Right hindlimb (tissue), 1 donor: ENCODE results near the gene B4GALNT4.
"Not testable (repeated sequence)": the region's sequence is repeated elsewhere in the genome, so short reads cannot be mapped to it uniquely, and the experiment has no call there.

Experiments
- DNase-seq: peaks from one replicate; pipeline ENCODE4 v3.0.0-alpha.2; 2018

Gene B4GALNT4

GRCh38 chr11:409600-410483 lies 40.5 kb downstream of the B4GALNT4 start:
- DNase-seq: no peak

- not testable (repeated sequence) for DNase-seq
Observed at GRCh38 chr11:410711-411110, 41.4 kb downstream of the B4GALNT4 start.

GRCh38 chr11:411520-411919 lies 42.2 kb downstream of the B4GALNT4 start:
- DNase-seq: not testable (repeated sequence)

DNA sequence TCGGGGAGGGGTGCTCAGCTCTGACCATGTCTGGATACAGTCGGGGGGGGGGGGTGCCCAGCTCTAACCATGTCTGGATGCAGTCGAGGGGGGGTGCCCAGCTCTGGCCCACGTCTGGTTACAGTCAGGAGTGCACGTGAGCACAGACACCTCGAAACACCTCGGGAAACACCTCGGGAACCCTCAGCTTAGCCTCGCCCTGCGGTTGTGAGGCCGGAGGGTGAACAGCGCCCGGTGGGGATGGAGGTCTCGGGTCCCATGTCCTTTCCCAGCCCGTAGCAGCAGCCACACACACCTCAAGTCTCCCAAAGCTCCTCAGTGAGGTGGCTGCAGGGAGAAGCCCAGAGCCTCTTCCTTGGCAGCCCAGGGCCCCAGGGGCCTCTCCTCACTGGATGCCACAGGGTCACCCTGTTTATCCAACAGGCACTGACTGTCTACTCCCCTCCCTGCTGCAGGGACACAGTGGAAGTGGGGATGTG lies 43.4 kb downstream of the B4GALNT4 start:
- no peak for DNase-seq

DNA sequence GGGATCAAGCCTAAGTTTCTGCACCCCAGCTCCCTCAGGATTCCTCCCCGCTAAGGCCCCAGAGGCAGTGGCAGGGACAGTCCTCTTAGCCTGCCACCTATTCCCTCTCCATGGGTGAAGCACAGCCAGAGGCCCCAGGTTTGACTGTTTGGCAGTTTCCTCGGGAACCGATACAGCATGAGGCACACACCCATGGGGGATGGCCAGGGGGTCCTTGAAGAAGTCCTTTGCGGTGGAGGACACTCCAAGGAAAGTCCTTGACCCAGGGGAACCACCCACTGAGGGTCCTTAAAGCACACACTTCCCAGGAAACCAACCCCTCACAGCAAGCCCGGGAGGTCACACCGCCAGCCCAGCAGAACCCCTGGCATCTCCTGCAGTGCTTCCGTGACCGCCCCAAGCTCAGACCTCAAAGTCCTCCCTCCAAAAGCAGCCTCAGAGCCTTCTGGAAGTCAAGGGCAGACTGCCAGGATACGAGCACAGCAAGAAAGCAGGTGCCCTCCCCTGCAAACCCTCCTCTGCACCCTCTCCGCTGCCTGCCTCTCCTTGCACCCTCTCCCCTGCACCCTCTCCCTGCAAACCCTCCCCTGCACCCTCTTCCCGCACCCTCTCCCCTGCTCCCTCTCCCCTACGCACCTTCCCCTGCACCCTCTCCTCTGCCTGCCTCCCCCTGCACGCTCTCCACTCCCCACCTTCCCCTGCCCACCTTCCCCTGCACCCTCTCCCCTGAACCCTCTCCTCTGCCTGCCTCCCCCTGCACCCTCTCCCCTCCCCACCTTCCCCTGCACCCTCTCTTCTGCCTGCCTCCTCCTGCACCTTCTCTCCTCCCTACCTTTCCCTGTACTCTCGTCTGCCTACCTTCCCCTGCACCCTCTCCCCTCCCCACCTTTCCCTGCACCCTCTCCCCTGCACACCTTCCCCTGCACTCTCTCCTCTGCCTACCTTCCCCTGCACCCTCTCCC lies 44.1 kb downstream of the B4GALNT4 start:
- DNase-seq: no peak

DNA sequence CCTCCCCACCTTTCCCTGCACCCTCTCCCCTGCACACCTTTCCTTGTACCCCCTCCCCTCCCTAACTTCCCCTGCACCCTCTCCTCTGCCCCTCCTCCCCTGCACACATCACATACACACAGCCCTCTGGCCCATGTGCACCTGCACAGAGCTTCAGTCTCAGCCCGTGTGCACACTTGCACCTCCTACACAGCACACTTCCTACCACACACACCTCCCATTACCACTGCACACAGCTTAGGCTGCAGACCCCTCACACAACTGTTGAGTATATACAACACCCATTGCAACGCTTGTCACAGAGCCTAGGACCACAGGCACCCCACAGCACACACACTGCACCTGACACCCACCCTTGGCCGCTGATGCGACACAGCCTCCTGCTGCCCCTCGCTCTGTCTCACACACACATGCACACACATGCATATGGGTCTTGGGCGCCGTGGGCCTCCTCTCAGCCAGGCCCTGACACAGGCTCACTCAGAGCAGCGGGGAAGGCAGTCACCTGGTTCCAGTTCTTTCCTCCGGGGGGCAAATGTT lies 45.1 kb downstream of the B4GALNT4 start:
- no peak for DNase-seq

- no peak for DNase-seq
Observed at GRCh38 chr11:415640-416041, 46.3 kb downstream of the B4GALNT4 start.

GRCh38 chr11:416051-416756 lies 46.9 kb downstream of the B4GALNT4 start:
- DNase-seq: no peak

DNA sequence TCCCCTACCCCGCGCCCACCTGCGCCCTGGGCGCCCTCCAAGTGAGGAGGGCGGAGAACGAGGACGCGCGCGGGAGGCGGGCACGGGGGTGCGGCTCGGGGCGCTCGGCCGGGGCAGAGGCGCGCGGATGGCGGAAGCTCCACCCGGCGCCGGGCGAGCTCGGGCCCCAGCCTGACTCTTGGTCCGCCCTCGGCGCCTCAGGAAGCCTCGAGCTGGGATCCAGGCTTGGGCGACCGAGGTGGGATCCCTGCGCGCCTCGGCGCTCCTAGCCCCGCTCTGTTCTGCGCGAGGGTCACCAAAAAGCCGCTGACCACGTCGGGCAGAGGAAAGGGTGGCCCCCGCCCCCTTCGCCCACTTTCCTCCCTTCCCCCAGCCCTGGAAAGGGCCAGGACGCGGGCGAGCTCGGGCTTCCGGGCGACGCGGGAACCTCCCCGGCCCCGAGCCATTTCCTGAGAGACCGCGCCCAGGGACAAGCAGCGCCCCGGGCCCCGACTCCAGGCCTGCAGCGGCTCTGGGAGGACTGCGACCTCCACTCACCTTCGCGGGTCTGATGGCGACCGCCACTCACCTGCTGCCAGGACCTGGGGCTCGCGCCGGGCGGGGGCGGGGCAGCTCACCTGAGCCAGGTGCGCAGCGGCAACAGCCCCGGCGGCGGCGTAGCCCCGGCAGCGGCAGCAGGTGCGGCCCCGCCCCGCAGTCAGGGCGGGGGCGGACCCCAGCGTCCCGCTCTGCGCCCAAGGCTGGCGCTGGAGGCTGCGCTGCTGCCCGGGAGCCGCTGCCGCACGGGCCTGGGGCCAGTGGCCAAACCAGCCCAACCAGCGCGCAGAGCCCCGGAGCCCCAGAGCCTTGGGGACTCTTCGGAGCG lies 47.7 kb downstream of the B4GALNT4 start:
- DNase-seq: no peak

DNA sequence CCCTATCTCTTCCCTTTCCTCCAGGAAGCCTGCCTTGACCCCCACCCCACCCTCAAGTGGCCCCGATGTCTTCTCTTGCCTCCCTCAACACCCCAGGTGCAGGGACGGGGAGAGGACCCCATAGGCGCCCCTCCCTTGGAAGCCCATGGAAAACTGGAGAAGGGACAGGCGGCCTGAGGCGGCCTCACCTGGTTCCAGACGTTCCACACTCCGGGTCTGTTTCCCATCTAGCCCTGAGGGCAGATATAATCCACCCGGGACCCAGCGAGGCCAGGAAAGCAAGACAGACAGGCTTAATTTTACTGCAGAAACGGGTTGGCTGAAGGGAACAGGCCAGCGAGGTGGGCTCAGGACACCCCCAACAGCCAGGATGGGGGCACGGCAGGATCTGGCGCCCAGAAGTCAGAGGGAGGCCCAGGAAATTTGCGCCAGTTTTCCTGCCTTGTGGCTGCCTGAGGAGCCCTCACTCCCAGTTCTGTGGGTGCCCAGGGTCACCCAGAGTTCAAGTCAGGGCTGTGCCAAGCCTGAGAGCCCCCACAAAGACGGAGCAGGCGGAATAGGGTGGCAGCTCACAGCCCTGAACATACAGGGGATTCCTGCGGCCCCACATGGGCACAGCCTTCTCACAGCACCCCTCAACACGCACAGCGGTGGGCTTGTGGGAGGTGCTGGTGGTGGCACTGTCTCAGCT lies 48.5 kb downstream of the B4GALNT4 start:
- DNase-seq: no peak

DNA sequence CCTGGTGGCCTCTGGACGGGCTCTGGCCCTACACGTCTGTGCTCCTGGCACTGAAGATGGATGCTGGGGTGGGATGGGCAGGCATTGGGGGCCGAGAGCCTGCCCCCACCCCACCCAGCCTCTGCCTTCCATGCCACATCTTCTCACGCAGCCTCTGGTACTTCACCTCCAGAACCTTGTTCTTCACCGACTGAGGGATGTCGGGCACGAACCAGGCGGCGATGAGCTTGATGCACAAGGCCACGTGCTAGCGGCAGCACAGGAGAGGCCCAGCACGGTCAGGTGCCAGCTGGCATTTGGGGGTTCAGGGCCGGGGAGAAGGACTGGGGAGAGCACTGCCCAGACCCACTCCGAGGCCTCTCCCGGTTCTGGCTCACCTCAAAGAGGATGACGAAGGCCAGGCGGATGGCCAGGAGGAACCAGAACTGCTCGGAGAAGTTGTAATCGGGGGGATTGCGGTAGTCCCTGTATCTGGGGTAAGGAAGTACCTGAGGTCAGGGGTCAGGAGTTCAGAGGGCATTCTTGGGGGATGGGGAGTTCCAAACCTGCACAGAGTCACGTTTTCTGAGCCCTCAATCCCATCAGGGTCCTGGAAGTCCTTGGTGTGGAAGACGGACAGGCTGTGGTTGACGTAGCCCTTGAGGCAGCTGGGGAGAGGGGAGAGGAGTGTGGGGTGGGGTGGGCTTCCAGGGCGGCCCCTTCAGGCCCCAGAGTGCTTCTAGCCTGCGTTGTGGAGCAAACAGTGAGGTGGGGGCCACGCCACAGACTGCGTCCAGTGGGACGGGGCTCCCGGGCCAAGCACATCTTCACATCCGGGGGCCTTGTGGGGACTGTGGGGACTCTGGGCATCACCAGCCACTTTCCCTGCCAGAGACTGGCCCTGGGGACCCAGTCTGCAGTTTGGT lies 49.3 kb downstream of the B4GALNT4 start:
- DNase-seq: no peak

DNA sequence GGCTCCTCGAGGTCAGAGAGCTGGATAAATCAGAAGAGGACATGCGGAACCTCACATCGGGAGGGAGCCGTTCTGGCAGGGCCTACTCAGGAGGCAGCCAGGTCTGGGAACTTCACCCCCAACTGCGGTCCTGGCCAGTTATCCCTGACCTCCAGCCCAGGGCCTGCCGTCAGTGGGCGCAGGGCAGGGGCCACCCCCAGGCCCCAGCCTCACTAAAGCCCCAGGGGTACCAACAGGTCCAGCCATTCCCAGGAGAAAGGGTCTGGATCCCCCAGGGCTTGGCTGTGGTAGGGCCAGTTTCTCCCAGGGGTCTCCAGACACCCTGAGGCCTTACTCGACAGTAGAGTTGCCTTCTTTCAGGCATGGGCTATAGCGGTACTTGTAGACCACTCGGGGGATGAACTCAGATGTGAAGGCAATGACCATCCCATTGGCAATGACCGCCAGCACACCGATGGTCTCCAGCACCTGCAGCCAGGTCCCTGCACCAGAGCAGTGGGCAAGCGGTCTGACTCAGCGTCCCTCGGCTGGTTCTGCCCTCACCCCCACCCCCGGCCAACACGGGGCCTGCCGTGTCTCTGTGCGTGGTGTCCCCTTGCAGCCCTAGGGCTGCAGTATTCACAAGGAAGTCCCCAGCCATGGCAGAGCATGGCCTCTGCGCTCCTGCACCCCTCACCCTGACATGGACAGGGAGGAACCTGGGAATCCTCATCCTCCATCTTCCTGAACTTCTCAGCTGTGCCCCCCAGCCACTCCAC lies 50.1 kb downstream of the B4GALNT4 start:
- DNase-seq: no peak

- DNase-seq: no peak
Observed at GRCh38 chr11:420054-420910, 51.0 kb downstream of the B4GALNT4 start.

- no peak for DNase-seq
Observed at GRCh38 chr11:420911-421321, 51.6 kb downstream of the B4GALNT4 start.

DNA sequence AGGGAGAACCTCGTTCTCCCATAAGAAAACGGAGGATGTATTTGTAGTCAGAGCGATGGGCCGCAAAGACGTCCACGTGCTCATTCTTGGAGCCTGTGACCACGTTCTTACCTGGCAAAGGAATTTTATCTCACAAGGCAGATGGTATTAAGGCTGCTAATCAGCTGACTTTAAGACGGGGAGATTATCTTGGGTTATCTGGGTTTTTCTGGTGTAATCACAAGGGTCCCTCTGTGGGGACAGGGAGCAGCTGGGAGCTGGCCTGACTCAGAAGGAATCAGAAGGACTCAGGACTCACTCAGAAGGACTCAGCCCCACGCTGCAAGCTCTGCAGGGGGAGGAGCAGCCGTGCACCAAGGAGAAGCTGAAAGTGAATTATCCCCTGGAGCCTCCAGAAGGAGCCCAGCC lies 53.0 kb downstream of the B4GALNT4 start:
- DNase-seq: no peak

DNA sequence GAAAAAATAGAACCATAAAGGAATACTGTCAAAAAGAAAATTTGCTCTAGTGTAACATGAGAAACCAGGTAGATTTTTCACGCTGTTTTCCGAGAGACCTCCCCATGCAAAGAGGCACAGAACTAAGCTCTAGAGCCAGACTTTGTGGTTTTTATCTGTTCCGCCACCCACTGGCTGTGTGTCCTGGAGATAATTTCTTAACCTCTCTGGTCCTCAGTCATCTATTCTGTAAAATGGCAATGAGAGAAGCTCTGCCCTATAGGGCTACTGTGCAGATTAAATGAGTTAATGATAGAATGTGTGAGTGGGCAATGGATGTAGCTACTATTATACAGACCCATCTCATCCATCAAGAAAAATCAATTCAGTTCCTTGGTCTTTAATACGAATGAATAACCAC lies 54.9 kb downstream of the B4GALNT4 start:
- no peak for DNase-seq

DNA sequence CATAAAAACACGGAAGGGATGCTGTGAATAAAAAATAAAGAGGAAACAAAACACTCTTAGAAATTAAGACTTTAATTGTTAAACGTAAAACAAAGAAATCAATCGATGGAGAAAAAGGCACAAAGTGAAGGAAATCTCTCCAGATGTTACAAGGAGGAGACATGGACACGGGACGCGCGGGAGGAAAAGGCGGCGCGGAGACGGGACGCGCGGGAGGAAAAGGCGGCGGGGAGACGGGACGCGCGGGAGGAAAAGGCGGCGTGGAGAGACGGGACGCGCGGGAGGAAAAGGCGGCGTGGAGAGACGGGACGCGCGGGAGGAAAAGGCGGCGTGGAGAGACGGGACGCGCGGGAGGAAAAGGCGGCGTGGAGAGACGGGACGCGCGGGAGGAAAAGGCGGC lies 55.5 kb downstream of the B4GALNT4 start:
- not testable (repeated sequence) for DNase-seq

- no peak for DNase-seq
Observed at GRCh38 chr11:425301-425700, 56.0 kb downstream of the B4GALNT4 start.
